GM19324 (cell line): ENCODE measurements around the gene FGF9.

ENCODE experiments used
- ATAC-seq: cut with Tn5 transposase; IDR thresholded peaks from one replicate; pipeline ENCODE4 v1.9.1; 2021; ENCODE audit warnings: mild to moderate bottlenecking, moderate library complexity; ENCODE audit not compliant: unreplicated experiment, low FRiP score

Gene FGF9

DNA sequence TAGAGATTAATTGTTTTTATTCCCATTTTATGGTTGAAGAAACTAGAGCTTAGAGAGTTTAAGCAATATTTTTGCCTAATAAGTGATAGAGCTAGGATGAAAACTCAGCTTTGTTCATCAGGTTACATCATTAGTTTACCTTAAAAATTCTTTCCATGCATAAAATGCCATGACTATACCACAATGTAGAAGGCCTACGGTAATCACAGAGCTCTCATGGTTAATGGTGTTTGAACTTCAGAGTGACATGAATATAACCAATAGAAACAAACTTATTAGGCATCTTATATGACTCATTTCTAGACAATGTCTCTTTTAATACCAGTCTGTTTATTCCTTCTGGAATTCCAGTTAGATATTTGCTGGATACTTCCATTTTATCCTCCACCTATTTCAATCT, 78.5 kb downstream of the FGF9 start:
- ATAC-seq, result no peak

DNA sequence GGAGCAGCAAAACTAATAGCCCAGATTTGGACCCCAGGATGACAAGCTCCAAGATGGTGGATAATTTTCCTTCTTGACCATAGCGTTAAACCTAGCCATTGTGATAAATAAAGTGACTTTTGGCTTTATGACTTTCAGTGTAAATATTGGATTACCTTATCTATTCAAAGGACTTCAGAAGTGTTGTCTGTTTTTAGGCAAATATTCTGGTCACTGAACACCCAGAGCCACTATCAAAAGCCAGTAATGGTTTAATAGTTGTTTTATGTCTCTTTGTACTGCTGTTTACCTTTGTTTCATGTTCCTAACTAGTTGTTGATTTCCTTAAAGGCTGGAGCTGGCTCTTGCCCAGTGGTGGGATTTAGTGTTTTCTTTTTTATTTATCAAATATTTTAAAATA, 81.6 kb downstream of the FGF9 start:
- no peak for ATAC-seq

GRCh38 chr13:21753117-21753729, 82.3 kb downstream of the FGF9 start:
- no peak for ATAC-seq
